ENCODE data around the gene CLDN5. TPM values are rescaled to one million over a fixed set of nuclear protein-coding genes. Genes with fewer than 3 reads are reported as not detected.

CLDN5 gene
- total and polyA plus RNA-seq, 2 donors (not counting 1 experiment from before 2014, with no cell fraction given): not detected

- H3K36me3 ChIP-seq (replicated peaks in 1 of 2; ENCODE audit: control extremely low read depth in 1 of 2, control insufficient read depth in 1 of 2, extremely low read depth in 1 of 2, insufficient read depth in 2 of 2, low read length in 1 of 2): no peaks in the 10 kb centered on the region
- no peaks in the 10 kb centered on the region for H3K4me1 ChIP-seq (ENCODE audit: control insufficient read depth in 2 of 2, insufficient read depth in 2 of 2, low read length in 2 of 2)
- DNase-seq: no peak
- intact Hi-C loops (cut with micrococcal nuclease): no loop called here
- Mint-ChIP-seq H3K4me3 (no peak overlapping the region), H3K9me3 (ENCODE audit: insufficient read depth) (no peaks in the 10 kb centered on the region), H3K4me1 (no peaks in the 10 kb centered on the region), H3K27me3 (peaks cover 29% of the 10 kb centered on the region), H3K27ac (no peak overlapping the region)
- H3K9me3 ChIP-seq (ENCODE audit: control extremely low read depth in 1 of 3, control insufficient read depth in 2 of 3, insufficient read depth in 1 of 3, low read length in 2 of 3): no peaks in the 10 kb centered on the region
- WGBS (ENCODE audit: insufficient coverage): 83% methylated on average over 1 of the region's 3 CpGs
- no peak overlapping the region for H2AFZ ChIP-seq (ENCODE audit: insufficient read depth, low read depth, low read length, poor library complexity, severe bottlenecking)
- H3K79me2 ChIP-seq (ENCODE audit: control insufficient read depth, insufficient read depth, low read length): no peaks in the 10 kb centered on the region
- H3K4me2 ChIP-seq (replicated peaks; ENCODE audit: low read depth, low read length, poor library complexity, severe bottlenecking): no peak overlapping the region
- H3K27me3 ChIP-seq (replicated peaks in 1 of 4; ENCODE audit: control extremely low read depth in 1 of 4, control insufficient read depth in 3 of 4, insufficient read depth in 4 of 4, low read length in 3 of 4): peaks cover 0 to 11% (median 0%) of the 10 kb centered on the region in 4 experiments
- no peaks in the 10 kb centered on the region for H4K20me1 ChIP-seq (ENCODE audit: control insufficient read depth, insufficient read depth, low read length, poor library complexity, severe bottlenecking)
- ChIA-PET CTCF (no interaction called here), POLR2A (no interaction called here)
- H3K27ac ChIP-seq (ENCODE audit: low read length in 2 of 2): no peak overlapping the region
- no peak overlapping the region for H3K9ac ChIP-seq (ENCODE audit: low read length)
- no peak for ATAC-seq (ENCODE audit: low read depth)
- TF ChIP-seq EZH2 (IDR thresholded peaks at IDR 0.05; ENCODE audit: borderline replicate concordance, insufficient read depth, low read depth, low read length, poor library complexity, severe bottlenecking) (no peak), CTCF (IDR thresholded peaks at IDR 0.05) (no peak)
- no peak overlapping the region for H3K4me3 ChIP-seq (ENCODE audit: control extremely low read depth in 1 of 5, extremely low read depth in 1 of 5, insufficient read depth in 1 of 5, low read depth in 2 of 5, low read length in 4 of 5)
Measured at GRCh38 chr22:19530751-19531150, 6.5 kb upstream of the CLDN5 start.

- ChIA-PET CTCF (no interaction called here), POLR2A (no interaction called here)
- peaks cover 1 to 7% of the 10 kb centered on the region in 2 donors for H3K4me1 ChIP-seq (ENCODE audit: control insufficient read depth in 2 of 2, insufficient read depth in 2 of 2, low read length in 2 of 2)
- H3K4me2 ChIP-seq (replicated peaks; ENCODE audit: low read depth, low read length, poor library complexity, severe bottlenecking): no peak overlapping the region
- 80% methylated on average over 1 of the region's 4 CpGs for WGBS (ENCODE audit: insufficient coverage)
- TF ChIP-seq EZH2 (IDR thresholded peaks at IDR 0.05; ENCODE audit: borderline replicate concordance, insufficient read depth, low read depth, low read length, poor library complexity, severe bottlenecking): no peak
- TF ChIP-seq CTCF (IDR thresholded peaks at IDR 0.05): no peak
- intact Hi-C loops (cut with micrococcal nuclease): no loop called here
- H3K4me3 ChIP-seq (ENCODE audit: control extremely low read depth in 1 of 5, extremely low read depth in 1 of 5, insufficient read depth in 1 of 5, low read depth in 2 of 5, low read length in 4 of 5): no peak overlapping the region
- H4K20me1 ChIP-seq (ENCODE audit: control insufficient read depth, insufficient read depth, low read length, poor library complexity, severe bottlenecking): no peaks in the 10 kb centered on the region
- peaks cover 0 to 20% (median 4%) of the 10 kb centered on the region in 4 experiments for H3K27me3 ChIP-seq (replicated peaks in 1 of 4; ENCODE audit: control extremely low read depth in 1 of 4, control insufficient read depth in 3 of 4, insufficient read depth in 4 of 4, low read length in 3 of 4)
- DNase-seq (no peak), ATAC-seq (ENCODE audit: low read depth) (no peak)
- Mint-ChIP-seq H3K27ac (no peak overlapping the region), H3K27me3 (peaks cover 32% of the 10 kb centered on the region), H3K4me1 (peaks cover 3% of the 10 kb centered on the region), H3K4me3 (no peak overlapping the region), H3K9me3 (ENCODE audit: insufficient read depth) (no peaks in the 10 kb centered on the region)
- H3K9me3 ChIP-seq (ENCODE audit: control extremely low read depth in 1 of 3, control insufficient read depth in 2 of 3, insufficient read depth in 1 of 3, low read length in 2 of 3): peaks cover 0 to 1% (median 0%) of the 10 kb centered on the region in 3 donors
- no peak overlapping the region for H3K9ac ChIP-seq (ENCODE audit: low read length)
- H3K27ac ChIP-seq (ENCODE audit: low read length in 2 of 2): no peak overlapping the region
- H2AFZ ChIP-seq (ENCODE audit: insufficient read depth, low read depth, low read length, poor library complexity, severe bottlenecking): no peak overlapping the region
- no peaks in the 10 kb centered on the region for H3K79me2 ChIP-seq (ENCODE audit: control insufficient read depth, insufficient read depth, low read length)
- H3K36me3 ChIP-seq (replicated peaks in 1 of 2; ENCODE audit: control extremely low read depth in 1 of 2, control insufficient read depth in 1 of 2, extremely low read depth in 1 of 2, insufficient read depth in 2 of 2, low read length in 1 of 2): no peaks in the 10 kb centered on the region
Measured at GRCh38 chr22:19529811-19530210, 5.6 kb upstream of the CLDN5 start.
